ENCODE data around the gene CDK5RAP2.

The CDK5RAP2 gene

DNA sequence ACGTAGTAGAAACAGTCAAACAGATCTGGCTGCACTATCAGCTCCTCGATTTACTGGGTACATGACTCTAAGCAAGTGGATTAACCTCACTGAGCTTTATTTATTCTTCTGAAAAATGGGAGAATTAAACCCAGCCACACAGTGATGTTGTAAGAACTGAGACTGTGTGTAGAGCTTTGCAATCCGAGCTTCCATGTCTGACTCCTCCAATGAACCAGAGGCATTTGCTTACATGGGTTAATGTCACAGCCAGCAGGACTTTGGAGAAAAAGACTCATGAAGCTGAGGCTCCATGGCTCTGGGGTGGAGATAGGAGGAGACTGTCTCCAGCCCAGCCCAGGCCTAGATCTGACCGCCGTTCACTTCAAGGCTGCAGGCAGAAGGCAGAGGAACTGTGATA lies 201.3 kb downstream of the CDK5RAP2 start:
- no peak for DNase-seq

- no peak for DNase-seq
Measured at GRCh38 chr9:120377268-120378159, 202.5 kb downstream of the CDK5RAP2 start.

GRCh38 chr9:120376101-120376500 lies 203.9 kb downstream of the CDK5RAP2 start:
- DNase-seq = no peak

GRCh38 chr9:120375316-120375715 lies 204.7 kb downstream of the CDK5RAP2 start:
- no peak for DNase-seq

- no peak for DNase-seq
Measured at GRCh38 chr9:120374817-120375216, 205.2 kb downstream of the CDK5RAP2 start.

DNA sequence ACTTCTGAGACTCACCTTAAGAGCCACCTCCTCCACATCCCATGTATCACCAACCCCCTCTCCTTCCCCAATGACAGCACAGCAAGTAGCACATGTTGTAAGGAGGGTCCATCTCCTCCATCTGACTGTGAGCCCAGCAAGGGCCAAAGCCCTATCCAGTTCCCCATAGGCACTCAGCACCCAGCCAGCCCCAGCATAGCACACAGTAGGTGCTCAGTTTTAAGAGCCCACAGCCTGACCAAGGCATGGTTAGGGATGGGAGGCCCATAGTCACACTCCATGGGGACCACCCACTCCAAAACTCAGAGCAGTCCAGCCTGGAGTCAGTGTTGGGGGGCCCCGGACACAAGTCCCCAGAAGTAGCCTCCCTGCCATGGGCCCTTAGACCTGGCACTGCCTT lies 205.7 kb downstream of the CDK5RAP2 start:
- DNase-seq = no peak

DNA sequence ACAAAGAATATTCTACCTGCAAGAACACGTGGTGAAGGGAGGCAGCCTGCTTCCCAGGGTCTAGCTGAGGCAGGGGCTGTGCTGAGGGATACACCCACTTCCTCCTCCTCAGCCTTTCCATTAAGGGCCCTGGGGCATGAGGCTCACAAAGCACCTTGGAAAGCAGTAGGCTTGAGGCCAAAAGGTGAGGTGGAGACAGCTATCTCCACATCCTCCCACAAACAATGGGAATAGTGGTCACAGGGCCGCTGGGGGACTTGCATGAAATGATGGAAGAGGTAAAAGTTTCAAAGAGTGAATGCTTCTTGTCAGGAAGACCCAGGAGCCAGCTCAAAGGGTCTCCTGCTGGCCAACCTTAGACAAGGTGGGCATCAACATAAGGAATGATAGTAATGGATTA lies 207.9 kb downstream of the CDK5RAP2 start:
- DNase-seq = no peak

DNA sequence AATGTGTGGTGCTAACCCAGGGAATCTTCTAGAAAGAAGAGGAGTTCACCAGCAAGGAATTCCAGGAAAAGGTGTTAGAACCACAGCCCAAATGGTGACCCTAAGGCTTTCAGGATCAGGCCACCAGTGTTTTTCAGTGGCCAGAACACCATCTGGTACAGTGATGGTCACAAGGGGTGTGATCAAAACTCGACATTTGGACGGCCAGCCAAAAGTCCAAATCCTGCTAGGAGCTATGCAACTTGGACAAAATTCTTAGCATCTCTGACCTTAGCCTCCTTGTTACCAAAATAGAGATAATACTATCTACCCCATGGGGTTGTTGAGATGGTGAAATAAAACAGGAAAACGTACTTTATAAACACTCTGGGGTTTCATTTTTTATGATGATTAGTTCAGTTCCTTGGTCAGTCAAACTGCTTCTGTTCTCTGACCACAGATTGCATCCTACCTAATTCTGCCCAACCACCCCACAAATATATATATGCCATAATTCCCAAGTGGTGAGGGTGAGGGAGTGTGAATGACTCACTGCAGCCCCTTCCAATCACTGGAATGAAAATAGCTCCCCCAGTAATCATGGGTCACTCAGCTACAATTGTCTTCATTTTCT lies 210.3 kb downstream of the CDK5RAP2 start:
- DNase-seq = no peak

- DNase-seq = no peak
Measured at GRCh38 chr9:120368799-120369198, 211.2 kb downstream of the CDK5RAP2 start.

DNA sequence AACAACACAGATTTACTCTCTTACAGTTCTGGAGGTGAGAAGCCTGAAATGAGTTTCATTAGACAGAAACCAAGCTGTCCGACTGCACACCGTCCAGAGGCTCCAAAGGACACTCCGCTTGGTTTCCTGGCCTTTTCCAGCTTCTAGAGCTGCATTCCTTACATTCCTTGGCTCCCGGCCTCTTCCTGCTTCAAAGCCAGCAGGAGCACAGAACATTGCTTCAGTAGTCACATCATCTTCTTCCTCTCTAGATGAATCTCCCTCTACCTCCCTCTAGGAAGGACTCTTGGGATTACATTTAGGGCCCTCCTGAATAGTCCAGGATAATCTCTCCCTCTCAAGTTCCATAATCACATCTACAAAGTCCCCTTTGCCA lies 213.3 kb downstream of the CDK5RAP2 start:
- DNase-seq = no peak

DNA sequence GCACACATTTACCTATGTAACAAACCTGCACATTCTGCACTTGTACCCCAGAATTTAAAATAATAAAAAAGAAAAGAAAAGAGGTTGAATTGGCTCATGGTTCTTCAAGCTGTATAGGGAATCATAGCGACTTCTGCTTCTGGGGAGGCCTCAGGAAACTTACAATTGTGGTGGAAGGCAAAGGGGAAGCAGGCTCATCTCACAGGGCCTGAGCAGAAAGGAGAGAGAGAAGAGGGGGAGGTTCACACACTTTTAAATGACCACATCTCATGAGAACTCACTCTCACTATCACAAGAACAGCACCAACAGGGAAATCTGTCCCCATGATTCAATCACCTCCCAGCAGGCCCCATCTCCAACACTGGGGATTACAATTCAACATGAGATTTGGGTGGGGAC lies 214.6 kb downstream of the CDK5RAP2 start:
- DNase-seq = no peak

DNA sequence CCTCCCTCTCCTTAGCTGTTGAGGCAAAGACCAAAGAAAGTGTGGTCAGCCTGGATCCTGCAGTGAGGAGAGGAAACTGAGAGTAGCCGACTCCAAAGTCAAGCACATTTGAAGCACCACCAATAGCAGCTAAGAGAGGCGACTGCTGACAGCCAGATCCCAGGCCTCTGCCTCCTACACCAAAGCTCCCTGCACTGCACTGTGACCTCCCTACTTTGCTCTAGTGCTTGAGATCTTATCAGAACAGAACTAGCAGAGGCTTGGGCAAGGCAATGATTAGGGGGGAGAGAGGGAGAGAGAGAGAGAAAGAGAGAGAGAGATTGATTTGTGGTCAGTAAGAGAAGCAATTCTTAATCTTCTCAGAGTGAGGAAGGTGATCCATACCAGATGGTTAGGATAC lies 216.3 kb downstream of the CDK5RAP2 start:
- DNase-seq = no peak

- DNase-seq = no peak
Measured at GRCh38 chr9:120362446-120362845, 217.5 kb downstream of the CDK5RAP2 start.

DNA sequence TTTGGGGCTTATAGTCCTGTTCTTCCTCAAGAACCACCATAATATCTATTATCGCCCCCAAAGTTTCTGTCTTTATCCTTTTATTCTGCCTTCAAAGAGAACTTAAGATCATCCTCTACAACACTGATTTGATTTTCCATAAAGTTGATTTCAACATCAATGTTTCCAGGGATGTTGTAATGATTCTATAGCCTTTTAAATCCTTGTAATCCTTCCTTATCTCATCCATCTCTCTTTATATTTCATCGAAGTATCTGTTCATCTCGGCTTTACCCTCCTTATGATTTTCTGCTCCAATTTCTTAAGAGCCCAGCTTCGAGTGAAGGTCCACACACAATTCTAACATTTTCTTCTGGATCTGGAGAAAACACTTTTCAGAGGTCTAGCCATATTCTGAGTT lies 218.4 kb downstream of the CDK5RAP2 start:
- no peak for DNase-seq

- DNase-seq = no peak
Measured at GRCh38 chr9:120360510-120360909, 219.5 kb downstream of the CDK5RAP2 start.

- no peak for DNase-seq
Measured at GRCh38 chr9:120360046-120360445, 219.9 kb downstream of the CDK5RAP2 start.

- no peak for DNase-seq
Measured at GRCh38 chr9:120358877-120359276, 221.1 kb downstream of the CDK5RAP2 start.

GRCh38 chr9:120353506-120353905 lies 226.5 kb downstream of the CDK5RAP2 start:
- DNase-seq = no peak

DNA sequence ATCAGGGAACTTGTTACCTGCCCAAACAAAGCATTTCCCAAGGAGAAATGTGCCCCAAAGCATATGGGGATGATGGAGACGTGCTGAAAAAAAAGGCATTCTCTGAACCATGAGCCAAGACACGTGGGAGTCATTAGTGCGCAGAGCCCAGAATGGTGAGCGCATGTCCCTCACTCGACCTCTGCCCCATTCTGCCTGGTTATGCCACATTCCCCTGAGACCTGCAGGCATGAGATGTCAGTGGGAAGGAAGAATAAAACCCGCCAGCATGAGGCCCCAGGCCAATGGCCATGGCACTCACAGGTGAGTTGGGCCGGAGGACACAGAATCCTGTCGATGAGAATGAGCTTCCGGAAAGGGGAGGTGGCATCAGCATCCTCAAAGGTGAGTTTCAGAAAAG lies 228.9 kb downstream of the CDK5RAP2 start:
- no peak for DNase-seq

GRCh38 chr9:120350596-120350995 lies 229.4 kb downstream of the CDK5RAP2 start:
- no peak for DNase-seq

- DNase-seq = peak; percentile 37
Measured at GRCh38 chr9:120348951-120349429, 231.0 kb downstream of the CDK5RAP2 start.

- no peak for DNase-seq
Measured at GRCh38 chr9:120345379-120345778, 234.6 kb downstream of the CDK5RAP2 start.

DNA sequence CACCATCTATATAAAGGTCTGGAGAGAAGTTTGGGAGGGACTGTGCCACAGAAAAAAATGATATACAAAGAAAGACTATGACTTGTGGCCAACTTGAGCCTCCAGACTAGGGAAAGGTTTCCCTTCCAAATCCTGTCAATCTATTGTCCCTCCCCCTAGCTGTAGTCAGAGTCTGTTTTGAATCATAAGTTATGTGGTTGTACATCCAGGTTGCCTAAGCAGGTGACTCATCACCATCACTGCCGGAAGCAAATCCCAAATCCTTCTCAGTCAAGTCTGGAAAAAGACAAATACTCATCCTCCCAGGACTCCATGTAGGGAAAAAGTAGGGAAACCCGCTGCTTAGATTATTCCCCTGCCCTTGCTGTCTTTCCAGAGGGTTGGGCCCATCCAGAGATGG lies 235.7 kb downstream of the CDK5RAP2 start:
- DNase-seq = no peak

- no peak for DNase-seq
Measured at GRCh38 chr9:120343416-120343815, 236.6 kb downstream of the CDK5RAP2 start.
